ENCODE results near the gene CFAP97D1. TPM values are rescaled to one million over a fixed set of nuclear protein-coding genes. Genes with fewer than 3 reads are reported as not detected.

Gene CFAP97D1
- total and polyA plus RNA-seq, 10 of the 15 experiments (the other 5 are each of a cell fraction or from before 2014, with no cell fraction given): 0.13 TPM; not detected in 9

DNA sequence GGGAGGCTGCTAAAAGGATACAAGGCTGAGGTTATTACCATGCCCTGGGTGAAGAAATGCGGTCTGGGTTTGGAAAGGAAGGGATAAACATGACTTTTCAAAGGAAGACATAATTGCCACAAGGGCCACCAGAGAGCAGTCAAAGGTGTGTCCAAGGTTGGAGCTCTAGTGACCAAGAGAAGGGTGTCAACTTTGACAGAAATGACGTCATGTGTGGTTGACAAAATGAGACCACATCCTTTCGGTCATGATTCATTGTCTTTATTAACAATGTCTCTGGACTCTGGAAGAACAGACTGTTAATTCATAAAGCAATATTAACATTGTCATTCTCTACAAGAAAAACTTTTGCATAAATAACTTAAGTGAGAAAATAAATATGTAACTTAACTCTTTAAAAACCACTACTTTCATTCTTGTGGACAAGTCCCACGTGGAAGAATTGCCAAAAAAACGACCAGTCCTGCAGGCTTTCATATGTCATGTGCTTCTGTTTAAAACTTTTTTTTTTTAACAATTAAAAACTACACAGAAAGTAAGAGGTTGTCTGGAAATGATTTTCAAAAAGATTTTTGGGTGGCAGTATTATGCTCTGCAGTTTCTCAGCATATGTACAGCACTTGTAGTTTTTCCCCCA is 26.6 kb upstream of the CFAP97D1 start (continued):
- no peak for TF ChIP-seq FOS (IDR thresholded peaks at IDR 0.05; ENCODE audit: borderline replicate concordance, extremely low read depth, insufficient read length)

DNA sequence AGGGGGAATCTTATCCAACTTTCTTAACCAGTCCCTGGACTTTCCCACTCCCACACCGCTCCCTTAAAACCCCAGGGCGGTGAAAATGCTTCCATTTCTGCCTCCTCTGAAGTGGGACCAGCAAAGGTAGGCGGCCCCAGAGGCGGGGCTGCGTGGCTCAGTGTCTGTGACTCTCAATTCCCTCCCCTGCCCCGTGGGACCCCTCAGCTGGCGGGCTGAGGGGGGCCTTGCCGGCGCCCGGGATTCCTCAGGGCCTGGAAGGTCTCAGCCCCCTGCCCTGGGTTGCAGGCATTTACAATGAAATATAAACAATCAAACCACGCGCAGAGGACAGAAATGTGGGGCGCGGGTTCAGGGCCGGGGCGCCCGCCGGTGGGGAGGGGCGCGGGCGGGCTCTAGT is 25.3 kb upstream of the CFAP97D1 start:
- ChIA-PET RAD21 (ENCODE audit: unreplicated experiment) (interaction anchor here (11.0 kb wide), 1 partner anchor 59 kb away, joined by 171 read pairs; no protein-coding TSS in a partner anchor), CTCF (interaction anchor here (4.8 to 14.6 kb wide), 2 partner anchors 12 to 57 kb away, joined by 24 to 515 read pairs; no protein-coding TSS in a partner anchor), POLR2A (no interaction called here), SMC1A (ENCODE audit: uncharacterized antibody, unreplicated experiment) (interaction anchor here (1.1 kb wide), 1 partner anchor 60 kb away, joined by 5 read pairs; no protein-coding TSS in a partner anchor)
- BruUV-seq (replicated peaks): no TSS peak
- H3K9ac ChIP-seq (ENCODE audit: control insufficient read depth, insufficient read depth, low read length): no peak overlapping the region
- FAIRE-seq (no peak), ATAC-seq (no peak), DNase-seq (ENCODE audit: low read depth, low spot score) (no peak)
- no peaks in the 10 kb centered on the region for H3K4me1 ChIP-seq (ENCODE audit: control insufficient read depth, insufficient read depth, low read length)
- no peak overlapping the region for H3K4me2 ChIP-seq (ENCODE audit: control insufficient read depth, insufficient read depth)
- peaks cover 5 to 6% of the 10 kb centered on the region in 2 experiments for H3K27me3 ChIP-seq (replicated peaks in 1 of 2; ENCODE audit: control insufficient read depth in 2 of 2, insufficient read depth in 2 of 2, low read length in 1 of 2)
- H4K20me1 ChIP-seq (ENCODE audit: control insufficient read depth, insufficient read depth): no peaks in the 10 kb centered on the region
- no peak overlapping the region for H3K27ac ChIP-seq (ENCODE audit: control insufficient read depth, insufficient read depth)
- in situ Hi-C loops (cut with MboI) (no loop called here), intact Hi-C loops (cut with micrococcal nuclease; ENCODE audit: unreplicated experiment) (no loop called here)
- H2AFZ ChIP-seq (ENCODE audit: control insufficient read depth, low read depth, low read length): no peak overlapping the region
- WGBS (ENCODE audit: insufficient coverage, insufficient replicate concordance, low lambda C conversion rate, missing lambda C conversion rate): 22% methylated on average over 11 of the region's 21 CpGs
- no peaks in the 10 kb centered on the region for H3K79me2 ChIP-seq (ENCODE audit: control insufficient read depth, insufficient read depth, low read length)
- no peaks in the 10 kb centered on the region for H3K9me3 ChIP-seq (replicated peaks; ENCODE audit: control insufficient read depth, insufficient read depth, low read length)
- H3K36me3 ChIP-seq (ENCODE audit: control insufficient read depth in 2 of 2, insufficient read depth in 2 of 2, low read length in 1 of 2): no peaks in the 10 kb centered on the region
- no peak overlapping the region for H3K4me3 ChIP-seq
- no peak for TF ChIP-seq TCF7 (IDR thresholded peaks at IDR 0.05; ENCODE audit: borderline replicate concordance)
- TF ChIP-seq BACH1 (IDR thresholded peaks at IDR 0.05; ENCODE audit: borderline replicate concordance): no peak
- TF ChIP-seq, protein P1, sequence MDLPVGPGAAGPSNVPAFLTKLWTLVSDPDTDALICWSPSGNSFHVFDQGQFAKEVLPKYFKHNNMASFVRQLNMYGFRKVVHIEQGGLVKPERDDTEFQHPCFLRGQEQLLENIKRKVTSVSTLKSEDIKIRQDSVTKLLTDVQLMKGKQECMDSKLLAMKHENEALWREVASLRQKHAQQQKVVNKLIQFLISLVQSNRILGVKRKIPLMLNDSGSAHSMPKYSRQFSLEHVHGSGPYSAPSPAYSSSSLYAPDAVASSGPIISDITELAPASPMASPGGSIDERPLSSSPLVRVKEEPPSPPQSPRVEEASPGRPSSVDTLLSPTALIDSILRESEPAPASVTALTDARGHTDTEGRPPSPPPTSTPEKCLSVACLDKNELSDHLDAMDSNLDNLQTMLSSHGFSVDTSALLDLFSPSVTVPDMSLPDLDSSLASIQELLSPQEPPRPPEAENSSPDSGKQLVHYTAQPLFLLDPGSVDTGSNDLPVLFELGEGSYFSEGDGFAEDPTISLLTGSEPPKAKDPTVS (IDR thresholded peaks at IDR 0.05; ENCODE audit: low read depth, low read length): no peak
- TF ChIP-seq, protein P2, sequence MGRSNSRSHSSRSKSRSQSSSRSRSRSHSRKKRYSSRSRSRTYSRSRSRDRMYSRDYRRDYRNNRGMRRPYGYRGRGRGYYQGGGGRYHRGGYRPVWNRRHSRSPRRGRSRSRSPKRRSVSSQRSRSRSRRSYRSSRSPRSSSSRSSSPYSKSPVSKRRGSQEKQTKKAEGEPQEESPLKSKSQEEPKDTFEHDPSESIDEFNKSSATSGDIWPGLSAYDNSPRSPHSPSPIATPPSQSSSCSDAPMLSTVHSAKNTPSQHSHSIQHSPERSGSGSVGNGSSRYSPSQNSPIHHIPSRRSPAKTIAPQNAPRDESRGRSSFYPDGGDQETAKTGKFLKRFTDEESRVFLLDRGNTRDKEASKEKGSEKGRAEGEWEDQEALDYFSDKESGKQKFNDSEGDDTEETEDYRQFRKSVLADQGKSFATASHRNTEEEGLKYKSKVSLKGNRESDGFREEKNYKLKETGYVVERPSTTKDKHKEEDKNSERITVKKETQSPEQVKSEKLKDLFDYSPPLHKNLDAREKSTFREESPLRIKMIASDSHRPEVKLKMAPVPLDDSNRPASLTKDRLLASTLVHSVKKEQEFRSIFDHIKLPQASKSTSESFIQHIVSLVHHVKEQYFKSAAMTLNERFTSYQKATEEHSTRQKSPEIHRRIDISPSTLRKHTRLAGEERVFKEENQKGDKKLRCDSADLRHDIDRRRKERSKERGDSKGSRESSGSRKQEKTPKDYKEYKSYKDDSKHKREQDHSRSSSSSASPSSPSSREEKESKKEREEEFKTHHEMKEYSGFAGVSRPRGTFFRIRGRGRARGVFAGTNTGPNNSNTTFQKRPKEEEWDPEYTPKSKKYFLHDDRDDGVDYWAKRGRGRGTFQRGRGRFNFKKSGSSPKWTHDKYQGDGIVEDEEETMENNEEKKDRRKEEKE (IDR thresholded peaks at IDR 0.05): no peak
- TF ChIP-seq, protein P3, sequence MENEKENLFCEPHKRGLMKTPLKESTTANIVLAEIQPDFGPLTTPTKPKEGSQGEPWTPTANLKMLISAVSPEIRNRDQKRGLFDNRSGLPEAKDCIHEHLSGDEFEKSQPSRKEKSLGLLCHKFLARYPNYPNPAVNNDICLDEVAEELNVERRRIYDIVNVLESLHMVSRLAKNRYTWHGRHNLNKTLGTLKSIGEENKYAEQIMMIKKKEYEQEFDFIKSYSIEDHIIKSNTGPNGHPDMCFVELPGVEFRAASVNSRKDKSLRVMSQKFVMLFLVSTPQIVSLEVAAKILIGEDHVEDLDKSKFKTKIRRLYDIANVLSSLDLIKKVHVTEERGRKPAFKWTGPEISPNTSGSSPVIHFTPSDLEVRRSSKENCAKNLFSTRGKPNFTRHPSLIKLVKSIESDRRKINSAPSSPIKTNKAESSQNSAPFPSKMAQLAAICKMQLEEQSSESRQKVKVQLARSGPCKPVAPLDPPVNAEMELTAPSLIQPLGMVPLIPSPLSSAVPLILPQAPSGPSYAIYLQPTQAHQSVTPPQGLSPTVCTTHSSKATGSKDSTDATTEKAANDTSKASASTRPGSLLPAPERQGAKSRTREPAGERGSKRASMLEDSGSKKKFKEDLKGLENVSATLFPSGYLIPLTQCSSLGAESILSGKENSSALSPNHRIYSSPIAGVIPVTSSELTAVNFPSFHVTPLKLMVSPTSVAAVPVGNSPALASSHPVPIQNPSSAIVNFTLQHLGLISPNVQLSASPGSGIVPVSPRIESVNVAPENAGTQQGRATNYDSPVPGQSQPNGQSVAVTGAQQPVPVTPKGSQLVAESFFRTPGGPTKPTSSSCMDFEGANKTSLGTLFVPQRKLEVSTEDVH (IDR thresholded peaks at IDR 0.05; ENCODE audit: low read depth, partially characterized antibody): no peak
- no peak for TF ChIP-seq RAD21 (IDR thresholded peaks at IDR 0.05; ENCODE audit: insufficient read depth, low read depth, low read length)
- TF ChIP-seq MXI1 (IDR thresholded peaks at IDR 0.05; ENCODE audit: low read depth, low read length): no peak
- TF ChIP-seq SIN3A (IDR thresholded peaks at IDR 0.05; ENCODE audit: low read depth, low read length): no peak
- no peak for TF ChIP-seq TCF12 (IDR thresholded peaks at IDR 0.05; ENCODE audit: low read depth, low read length)
- no peak for TF ChIP-seq SMARCA5 (IDR thresholded peaks at IDR 0.05)
- TF ChIP-seq, protein P4, sequence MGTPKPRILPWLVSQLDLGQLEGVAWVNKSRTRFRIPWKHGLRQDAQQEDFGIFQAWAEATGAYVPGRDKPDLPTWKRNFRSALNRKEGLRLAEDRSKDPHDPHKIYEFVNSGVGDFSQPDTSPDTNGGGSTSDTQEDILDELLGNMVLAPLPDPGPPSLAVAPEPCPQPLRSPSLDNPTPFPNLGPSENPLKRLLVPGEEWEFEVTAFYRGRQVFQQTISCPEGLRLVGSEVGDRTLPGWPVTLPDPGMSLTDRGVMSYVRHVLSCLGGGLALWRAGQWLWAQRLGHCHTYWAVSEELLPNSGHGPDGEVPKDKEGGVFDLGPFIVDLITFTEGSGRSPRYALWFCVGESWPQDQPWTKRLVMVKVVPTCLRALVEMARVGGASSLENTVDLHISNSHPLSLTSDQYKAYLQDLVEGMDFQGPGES (IDR thresholded peaks at IDR 0.05): no peak
- no peak for TF ChIP-seq NFYA (IDR thresholded peaks at IDR 0.05; ENCODE audit: borderline replicate concordance, low read depth, low read length)
- no peak for TF ChIP-seq TBL1XR1 (IDR thresholded peaks at IDR 0.05; ENCODE audit: low read depth, low read length)
- no peak for TF ChIP-seq HDAC2 (IDR thresholded peaks at IDR 0.05)

All from GM12878 (cell line).